DMS153 (cell line): Measurements from ENCODE around the gene SLC6A18.

Experiments
- DNase-seq: peaks from one replicate; lab custom pipeline; 2025; lab: John Stamatoyannopoulos, UW

SLC6A18 gene

DNA sequence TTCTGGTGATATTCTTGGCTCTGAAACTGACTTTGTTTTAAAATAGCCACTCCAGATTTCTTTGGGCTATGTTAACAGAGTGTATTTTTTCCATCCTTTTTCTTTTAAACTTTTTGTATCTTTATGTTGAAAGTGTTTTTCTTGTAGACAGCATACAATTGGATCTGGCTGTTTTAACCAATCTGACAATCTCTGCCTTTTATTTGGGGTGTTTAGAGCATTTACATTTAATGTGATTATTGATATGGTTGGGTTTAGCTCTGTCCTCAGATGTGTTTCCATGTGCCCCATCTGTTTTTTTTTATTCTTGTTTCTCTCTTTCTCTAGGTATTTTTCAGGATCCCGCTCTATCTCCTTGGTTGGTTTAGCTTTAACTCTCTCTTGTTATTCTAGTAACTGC is 10.7 kb downstream of the SLC6A18 start:
- DNase-seq, result no peak

GRCh38 chr5:1239505-1240251 is 14.5 kb downstream of the SLC6A18 start:
- peak; percentile 95 for DNase-seq

- DNase-seq, result no peak
Measured at GRCh38 chr5:1240496-1241260, 15.5 kb downstream of the SLC6A18 start.

DNA sequence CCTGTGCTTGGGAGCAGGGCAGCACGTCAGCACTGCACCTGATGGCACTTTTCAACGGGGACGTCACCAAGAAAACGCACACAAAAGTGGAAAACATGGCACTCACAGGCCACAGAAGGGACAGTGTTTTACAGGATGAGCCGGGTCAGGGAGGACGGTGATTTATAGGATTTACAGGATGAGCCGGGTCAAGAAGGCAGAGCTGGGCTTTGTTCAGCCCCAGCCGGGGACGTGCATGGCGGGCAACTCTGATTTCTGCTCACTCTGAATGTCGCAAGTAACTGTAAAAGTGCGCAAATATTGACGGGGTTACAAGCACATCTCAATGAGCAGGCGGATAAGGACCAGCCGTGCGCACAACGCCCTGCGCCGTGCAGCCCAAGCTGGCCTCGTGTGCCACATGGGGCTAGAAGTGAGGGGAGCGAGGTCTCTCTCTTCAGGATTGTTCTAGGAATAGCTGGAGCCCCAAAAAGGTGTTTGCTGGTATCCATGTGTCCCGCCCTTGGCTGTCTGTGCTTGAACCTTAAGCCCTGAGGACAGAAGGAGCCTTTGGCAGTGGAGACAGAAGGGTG is 16.4 kb downstream of the SLC6A18 start:
- no peak for DNase-seq

DNA sequence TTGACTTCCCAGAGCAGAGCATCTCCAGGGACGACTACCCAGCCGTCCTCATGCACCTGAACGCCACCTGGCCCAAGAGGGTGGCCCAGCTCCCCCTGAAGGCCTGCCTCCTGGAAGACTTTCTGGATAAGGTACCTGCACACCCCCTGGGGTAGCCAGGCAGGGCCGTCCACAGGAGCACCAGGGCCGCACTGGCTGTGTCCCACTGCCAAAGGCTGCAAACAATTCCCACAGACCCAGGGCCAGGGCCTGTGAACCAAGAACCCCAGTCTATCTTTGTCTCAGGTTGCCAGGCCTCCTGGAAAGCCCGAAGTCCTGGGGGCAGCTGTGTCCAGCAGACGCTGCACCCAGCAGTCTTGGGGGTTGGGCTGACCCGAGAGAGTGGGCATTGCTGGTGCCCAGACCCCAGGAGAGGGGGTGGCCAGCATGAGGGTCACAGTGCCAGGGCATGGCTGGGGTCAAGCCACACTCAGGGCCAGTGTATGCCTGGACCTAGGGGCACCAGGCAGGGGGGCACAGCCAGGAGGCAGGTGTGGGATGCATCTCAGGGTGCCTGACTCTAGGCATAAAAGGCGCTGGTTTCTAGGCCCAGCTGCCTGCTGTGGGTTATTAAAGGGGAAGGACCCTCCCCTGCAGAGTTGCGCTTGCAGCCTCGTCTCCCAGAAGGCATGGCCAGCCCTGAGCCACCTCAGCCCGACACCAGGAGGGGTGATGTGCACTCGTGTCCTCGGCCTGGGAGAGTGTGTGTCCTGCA is 17.7 kb downstream of the SLC6A18 start:
- DNase-seq, result no peak

DNA sequence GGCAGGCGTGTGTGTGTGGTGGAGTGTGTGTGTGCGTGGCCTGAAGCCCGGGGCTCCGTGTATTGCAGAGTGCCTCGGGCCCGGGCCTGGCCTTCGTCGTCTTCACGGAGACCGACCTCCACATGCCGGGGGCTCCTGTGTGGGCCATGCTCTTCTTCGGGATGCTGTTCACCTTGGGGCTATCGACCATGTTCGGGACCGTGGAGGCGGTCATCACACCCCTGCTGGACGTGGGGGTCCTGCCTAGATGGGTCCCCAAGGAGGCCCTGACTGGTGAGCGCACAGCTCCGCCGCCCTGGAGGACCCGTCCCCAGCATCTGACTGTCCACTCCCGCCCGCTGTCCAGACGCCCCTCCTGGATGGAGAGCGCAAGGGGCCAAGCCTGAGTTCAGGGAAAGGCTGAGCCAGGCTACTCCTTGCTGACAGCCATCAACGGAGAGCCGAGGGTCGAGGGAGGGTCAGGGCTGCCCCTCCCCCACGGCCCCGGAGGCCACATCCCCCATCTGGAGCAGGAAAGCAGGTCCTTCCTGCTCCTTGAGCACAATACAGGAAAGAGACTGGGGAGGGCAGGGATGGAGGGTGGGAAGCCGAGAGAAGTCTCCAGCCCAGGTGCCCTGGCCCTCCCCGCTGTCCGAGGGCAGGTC is 18.4 kb downstream of the SLC6A18 start:
- no peak for DNase-seq

GRCh38 chr5:1244255-1244654 is 19.1 kb downstream of the SLC6A18 start:
- DNase-seq, result no peak

GRCh38 chr5:1244976-1245375 is 19.8 kb downstream of the SLC6A18 start:
- no peak for DNase-seq

DNA sequence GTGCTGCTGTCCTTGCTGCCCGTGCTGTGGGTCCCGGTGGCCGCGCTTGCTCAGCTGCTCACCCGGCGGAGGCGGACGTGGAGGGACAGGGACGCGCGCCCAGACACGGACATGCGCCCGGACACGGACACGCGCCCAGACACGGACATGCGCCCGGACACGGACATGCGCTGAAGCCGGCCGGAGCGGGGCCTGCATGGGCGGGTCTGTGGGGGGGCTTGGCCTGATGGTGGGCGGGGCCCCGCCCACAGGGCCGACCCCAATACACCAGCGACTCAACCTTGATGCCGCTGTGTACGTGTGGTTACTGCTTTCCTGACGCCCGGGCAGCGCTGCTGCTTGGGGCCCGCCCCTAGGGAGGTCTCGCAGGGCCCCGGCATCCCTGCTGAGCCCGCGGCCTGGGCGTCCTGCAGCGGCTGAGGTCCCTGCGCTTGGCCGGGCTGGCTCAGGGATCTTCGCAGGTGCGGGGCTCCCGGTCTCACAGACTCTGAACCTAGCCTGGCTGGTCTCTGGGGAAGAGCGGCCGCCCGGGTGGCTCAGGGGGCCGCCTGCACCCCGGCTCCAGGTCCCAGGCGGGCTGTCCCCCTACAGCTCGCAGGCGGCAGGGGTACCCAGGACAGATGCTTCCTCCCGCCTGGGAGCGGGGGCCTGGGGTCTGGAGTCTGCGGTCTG is 20.9 kb downstream of the SLC6A18 start:
- DNase-seq, result no peak

GRCh38 chr5:1246711-1247431 is 21.7 kb downstream of the SLC6A18 start:
- DNase-seq, result peak; percentile 27

- DNase-seq, result no peak
Measured at GRCh38 chr5:1247811-1248210, 22.6 kb downstream of the SLC6A18 start.

- DNase-seq, result no peak
Measured at GRCh38 chr5:1249366-1250280, 24.4 kb downstream of the SLC6A18 start.

DNA sequence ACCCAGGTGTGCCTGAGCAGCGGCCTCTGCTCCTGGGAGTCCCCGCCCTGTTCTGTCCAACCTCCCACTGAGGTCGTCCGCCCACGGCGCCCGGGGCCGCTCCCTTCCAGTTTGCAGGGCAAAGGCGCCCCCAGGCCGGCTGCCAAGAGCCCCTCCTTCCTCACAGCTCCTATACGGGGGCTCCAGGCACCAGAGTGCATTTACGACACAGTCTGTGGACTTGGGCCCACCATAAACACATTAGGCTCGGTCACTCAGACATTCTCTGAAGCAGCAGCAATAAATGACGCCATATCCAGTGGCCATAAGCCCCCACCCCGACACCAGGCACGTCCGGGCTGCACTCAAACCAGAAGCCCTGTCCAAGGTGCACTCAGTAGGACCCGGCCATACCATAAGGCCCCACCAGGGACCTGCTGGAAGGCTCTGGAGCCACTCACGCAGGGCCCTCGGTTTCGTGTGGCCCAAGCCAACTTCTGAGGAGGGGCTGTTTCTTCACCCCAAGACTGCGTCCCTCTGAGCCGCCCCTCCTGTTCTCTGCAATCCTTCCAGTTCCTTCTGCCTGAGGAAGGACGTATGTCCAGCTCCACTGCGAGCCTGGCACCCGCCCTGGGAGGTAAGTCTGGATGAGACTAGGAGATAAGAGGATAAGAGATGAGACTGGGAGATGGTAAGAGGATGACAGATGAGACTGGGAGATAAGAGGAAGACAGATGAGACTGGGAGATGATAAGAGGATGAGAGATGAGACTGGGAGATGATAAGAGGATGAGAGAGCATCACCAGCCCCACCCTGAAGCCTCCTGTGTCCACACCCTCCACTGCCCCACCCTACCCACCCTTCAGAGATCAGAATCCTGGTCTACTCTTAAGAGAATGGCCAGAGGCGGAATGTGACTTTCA is 26.7 kb downstream of the SLC6A18 start:
- DNase-seq, result no peak

DNA sequence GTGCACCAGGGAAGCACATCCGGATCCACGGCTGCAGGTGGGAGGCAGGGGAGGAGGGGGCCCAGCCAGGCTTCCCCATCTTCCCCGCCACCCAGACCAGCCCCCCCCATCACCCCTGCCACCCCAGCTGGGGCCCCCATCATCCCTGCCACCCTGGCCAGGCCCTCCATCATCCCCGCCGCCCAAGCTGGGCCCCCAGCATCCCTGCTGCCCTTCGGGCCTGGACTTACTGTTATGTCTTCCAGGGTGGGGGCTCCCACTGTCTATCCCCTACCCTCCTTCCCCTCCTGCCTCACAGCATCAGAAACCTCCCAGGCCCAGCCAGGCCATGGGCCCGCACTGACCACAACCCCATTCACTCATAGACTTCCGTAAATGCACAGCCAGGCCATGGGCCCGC is 27.5 kb downstream of the SLC6A18 start:
- DNase-seq, result no peak

DNA sequence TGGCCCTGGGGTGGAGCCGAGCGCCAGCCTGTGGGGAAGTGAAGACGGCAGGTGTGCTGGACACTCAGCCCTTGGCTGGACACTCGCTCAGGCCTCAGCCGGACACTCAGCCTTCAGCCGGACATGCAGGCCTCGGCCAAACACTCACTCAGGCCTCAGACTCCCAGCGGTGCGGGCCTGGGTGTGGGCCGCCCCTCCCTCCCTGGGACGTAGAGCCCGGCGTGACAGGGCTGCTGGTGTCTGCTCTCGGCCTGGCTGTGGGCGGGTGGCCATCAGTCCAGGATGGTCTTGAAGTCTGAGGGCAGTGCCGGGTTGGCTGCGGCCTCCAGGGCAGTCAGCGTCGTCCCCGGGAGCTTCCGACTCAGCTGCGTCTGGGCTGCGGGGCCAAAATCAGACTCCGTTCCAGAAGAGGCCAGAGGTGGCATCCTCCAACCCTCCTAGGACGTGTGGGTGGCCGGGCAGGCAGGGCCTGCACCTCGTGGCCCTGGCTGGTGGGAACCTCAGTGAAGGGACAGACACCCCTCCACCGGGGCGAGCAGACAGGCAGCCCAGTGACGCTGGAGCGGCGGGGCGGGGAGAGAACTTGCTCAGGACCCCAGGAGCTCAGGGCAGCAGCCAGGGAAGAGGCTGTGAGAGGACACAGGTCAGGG is 28.4 kb downstream of the SLC6A18 start:
- no peak for DNase-seq

- DNase-seq, result no peak
Measured at GRCh38 chr5:1254196-1254595, 29.0 kb downstream of the SLC6A18 start.

DNA sequence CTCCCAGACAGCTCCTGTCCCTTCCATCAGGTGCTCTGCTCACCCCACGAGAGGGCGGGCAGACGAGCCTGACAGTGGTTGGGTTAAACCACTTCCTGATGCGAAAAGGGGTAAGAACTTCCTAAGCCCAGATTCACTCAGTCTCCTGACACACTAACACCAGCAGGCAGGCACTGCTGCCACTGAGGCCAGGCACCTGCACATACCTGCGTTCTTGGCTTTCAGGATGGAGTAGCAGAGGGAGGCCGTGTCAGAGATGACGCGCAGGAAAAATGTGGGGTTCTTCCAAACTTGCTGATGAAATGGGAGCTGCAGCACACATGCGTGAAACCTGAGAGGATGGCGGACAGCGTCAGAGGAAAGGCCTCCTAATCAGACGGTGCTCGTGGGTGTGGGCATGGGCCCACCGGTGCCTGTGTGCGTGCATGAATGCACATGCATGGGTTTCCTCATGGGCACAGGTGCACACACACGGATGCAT is 29.9 kb downstream of the SLC6A18 start:
- no peak for DNase-seq

- no peak for DNase-seq
Measured at GRCh38 chr5:1256776-1257175, 31.6 kb downstream of the SLC6A18 start.
